Neural cell (in vitro differentiated cells): ENCODE results near the gene SCAANT1. TPM values are rescaled to one million over a fixed set of nuclear protein-coding genes. Genes with fewer than 3 reads are reported as not detected.

ENCODE experiments used
- H2AFZ ChIP-seq: fragments of 200-600, 300-800 bp; sonication (generic), shearing (Covaris generic); 2 replicates; pipeline ENCODE4 v1.6.0; 2014; ENCODE audit warnings: low read depth, mild to moderate bottlenecking, antibody characterized with exemption, low read length, moderate library complexity
- H3F3A ChIP-seq: fragments of 200-600 bp; shearing (Covaris generic); 2 replicates; pipeline ENCODE4 v1.6.1; 2016; ENCODE audit warnings: mild to moderate bottlenecking, moderate library complexity, mixed read lengths, antibody characterized with exemption, low read length; ENCODE audit not compliant: insufficient read depth, poor library complexity, severe bottlenecking
- H3K27ac ChIP-seq: fragments of 200-600, 300-800 bp; sonication (generic), shearing (Covaris generic); 2 replicates; pipeline ENCODE4 v1.5.1; 2014; ENCODE audit warnings: mild to moderate bottlenecking, low read length, moderate library complexity
- H3K27me3 ChIP-seq: fragments of 300-800, 200-600 bp; sonication (generic), shearing (Covaris generic); 2 replicates; pipeline ENCODE4 v1.6.0; 2014; ENCODE audit warnings: mild to moderate bottlenecking, low read depth, low read length, moderate library complexity; ENCODE audit not compliant: insufficient read depth
- H3K36me3 ChIP-seq: fragments of 300-800, 200-600 bp; sonication (generic), shearing (Covaris generic); 2 replicates; pipeline ENCODE4 v1.5.1; 2014; ENCODE audit warnings: mild to moderate bottlenecking, antibody characterized with exemption, low read length, moderate library complexity; ENCODE audit not compliant: insufficient read depth
- H3K4me2 ChIP-seq: fragments of 300-800, 200-600 bp; sonication (generic), shearing (Covaris generic); 2 replicates; pipeline ENCODE4 v1.6.0; 2014; ENCODE audit warnings: mild to moderate bottlenecking, low read length
- H3K4me3 ChIP-seq: fragments of 300-800, 200-600 bp; sonication (generic), shearing (Covaris generic); 2 replicates; pipeline ENCODE4 v1.5.1; 2014; ENCODE audit warnings: mild to moderate bottlenecking, low read length, moderate library complexity
- H3K79me2 ChIP-seq: fragments of 200-600 bp; shearing (Covaris generic); replicated peaks from 2 replicates; pipeline ENCODE4 v1.6.0; 2014; ENCODE audit warnings: mild to moderate bottlenecking, low read length, moderate library complexity; ENCODE audit not compliant: insufficient read depth
- H3K9ac ChIP-seq: fragments of 300-800, 200-600 bp; sonication (generic), shearing (Covaris generic); 2 replicates; pipeline ENCODE4 v1.6.1; 2016; ENCODE audit warnings: mild to moderate bottlenecking, low read length, mixed read lengths
- H3K9me2 ChIP-seq: fragments of 200-600 bp; shearing (Covaris generic); 2 replicates; pipeline ENCODE4 v1.6.1; 2016; ENCODE audit warnings: mild to moderate bottlenecking, low read length, mixed read lengths; ENCODE audit not compliant: insufficient read depth
- H3K9me3 ChIP-seq: fragments of 200-600, 300-800 bp; sonication (generic), shearing (Covaris generic); 2 replicates; pipeline ENCODE4 v1.6.1; 2016; ENCODE audit warnings: mild to moderate bottlenecking, mixed run types, low read length, moderate library complexity, mixed read lengths
- H4K20me1 ChIP-seq: fragments of 200-600 bp; shearing (Covaris generic); 2 replicates; pipeline ENCODE4 v1.6.1; 2016; ENCODE audit warnings: mild to moderate bottlenecking, mixed run types; ENCODE audit not compliant: insufficient read depth
- CTCF ChIP-seq: fragments of 450-650 bp; IDR thresholded peaks from 2 replicates; pipeline ENCODE4 v1.5.1; 2014; ENCODE audit warnings: antibody characterized with exemption, mild to moderate bottlenecking, moderate library complexity; ENCODE audit not compliant: poor library complexity, severe bottlenecking
- EP300 ChIP-seq: fragments of 450-650 bp; conservative IDR thresholded peaks from 2 replicates; pipeline ENCODE4 v1.6.1; 2014; ENCODE audit warnings: antibody characterized with exemption, mild to moderate bottlenecking, moderate library complexity; ENCODE audit not compliant: poor library complexity, severe bottlenecking
- EZH2 ChIP-seq: fragments of 200-600, 300-800 bp; shearing (Covaris generic), sonication (generic); IDR thresholded peaks from 2 replicates; pipeline ENCODE4 v1.6.1; 2014; ENCODE audit warnings: antibody characterized with exemption, low read length, borderline replicate concordance, mild to moderate bottlenecking; ENCODE audit not compliant: insufficient read depth, poor library complexity, severe bottlenecking
- MXI1 ChIP-seq: fragments of 450-650 bp; conservative IDR thresholded peaks from 2 replicates; pipeline ENCODE4 v1.6.1; 2014; ENCODE audit warnings: antibody characterized with exemption, mild to moderate bottlenecking; ENCODE audit not compliant: poor library complexity, severe bottlenecking
- POLR2AphosphoS5 ChIP-seq: IDR thresholded peaks from 2 replicates; pipeline ENCODE4 v1.6.1; 2012
- RAD21 ChIP-seq: fragments of 450-650 bp; conservative IDR thresholded peaks from 2 replicates; pipeline ENCODE4 v1.6.1; 2014; ENCODE audit warnings: antibody characterized with exemption, mild to moderate bottlenecking, moderate library complexity
- REST ChIP-seq: IDR thresholded peaks from 2 replicates; pipeline ENCODE4 v1.6.1; 2012; ENCODE audit warnings: borderline replicate concordance
- SMC3 ChIP-seq: fragments of 450-650 bp; conservative IDR thresholded peaks from 2 replicates; pipeline ENCODE4 v1.6.1; 2014; ENCODE audit warnings: antibody characterized with exemption, mild to moderate bottlenecking, moderate library complexity; ENCODE audit not compliant: poor library complexity
- TAF1 ChIP-seq: IDR thresholded peaks from 2 replicates; pipeline ENCODE4 v1.6.1; 2012; ENCODE audit warnings: low read depth
- polyA plus RNA-seq: library from polyadenylated mRNA; depleted of rRNA; stranded (reverse); fragments of >200 nt; gene quantifications from 2 replicates; pipeline ENCODE4 v1.2.3, GENCODE V29; 2014

The SCAANT1 gene
- polyA plus RNA-seq, 1 donor from 2014 or later = not detected

DNA sequence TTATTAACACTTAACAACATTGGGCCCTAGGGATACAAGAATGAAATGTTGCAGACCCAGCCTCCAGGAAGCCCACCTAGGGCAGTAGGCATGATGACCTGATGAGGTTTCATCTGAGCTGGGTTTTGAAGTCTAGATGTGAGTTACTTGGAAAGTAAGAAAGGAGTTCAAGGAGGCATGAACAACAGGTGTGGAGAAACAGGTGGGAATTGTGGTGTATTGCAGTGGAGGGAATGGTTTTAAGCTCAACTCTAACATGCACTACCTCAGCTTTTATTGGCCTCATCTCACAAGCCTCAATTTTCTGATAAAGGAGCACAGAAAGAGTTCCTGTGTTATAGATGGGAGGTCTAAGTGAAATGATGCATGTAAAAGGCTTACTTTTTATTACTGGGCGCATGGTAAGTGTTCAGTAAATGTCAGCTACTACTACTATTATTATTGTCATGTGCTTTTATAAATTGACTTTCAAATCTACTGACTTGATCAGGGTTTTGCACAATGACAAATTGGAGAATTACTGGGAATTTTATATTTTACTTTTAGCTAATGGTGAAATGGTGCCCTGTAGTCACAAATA is 19.3 kb downstream of the SCAANT1 start:
- Histone ChIP-seq H3K27ac (no peak overlapping the region), H4K20me1 (no peaks in the 10 kb centered on the region), H3K36me3 (no peaks in the 10 kb centered on the region), H3K4me3 (no peak overlapping the region), H3K9me3 (no peaks in the 10 kb centered on the region), H3K79me2 (no peaks in the 10 kb centered on the region), H3K9me2 (no peaks in the 10 kb centered on the region), H3F3A (no peaks in the 10 kb centered on the region), H2AFZ (no peak overlapping the region), H3K9ac (no peak overlapping the region), H3K4me2 (no peak overlapping the region), H3K27me3 (no peaks in the 10 kb centered on the region)
- no peak for TF ChIP-seq POLR2AphosphoS5
- TF ChIP-seq RAD21 = no peak
- no peak for TF ChIP-seq REST
- TF ChIP-seq EZH2 = no peak
- TF ChIP-seq MXI1 = no peak
- no peak for TF ChIP-seq SMC3
- no peak for TF ChIP-seq EP300
- TF ChIP-seq CTCF = no peak
- TF ChIP-seq TAF1 = no peak

DNA sequence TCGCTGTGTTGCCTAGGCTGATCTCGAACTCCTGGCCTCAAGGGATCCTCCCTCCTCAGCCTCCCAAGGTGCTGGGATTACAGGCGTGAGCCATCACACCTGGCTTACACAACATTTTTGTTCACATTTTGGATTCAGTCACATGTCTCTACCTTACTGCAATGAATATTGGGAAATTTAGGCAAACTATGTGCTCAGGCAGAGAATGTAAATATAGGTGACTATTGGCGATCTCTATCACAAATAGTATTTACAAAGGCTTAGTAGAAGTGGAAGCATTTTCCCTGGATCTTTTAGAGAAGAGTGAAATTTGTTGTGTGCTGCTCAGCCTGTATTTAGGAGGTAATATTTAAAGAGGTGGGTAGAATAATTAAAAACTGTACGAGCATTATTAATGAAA is 20.7 kb downstream of the SCAANT1 start:
- Histone ChIP-seq H3K27me3 (no peaks in the 10 kb centered on the region), H3K4me3 (no peak overlapping the region), H3K79me2 (no peaks in the 10 kb centered on the region), H3K9me3 (no peaks in the 10 kb centered on the region), H3K4me2 (no peak overlapping the region), H2AFZ (no peak overlapping the region), H3K27ac (no peak overlapping the region), H3K9me2 (no peaks in the 10 kb centered on the region), H3K9ac (no peak overlapping the region), H4K20me1 (no peaks in the 10 kb centered on the region), H3K36me3 (no peaks in the 10 kb centered on the region), H3F3A (no peaks in the 10 kb centered on the region)
- TF ChIP-seq REST (no peak), TAF1 (no peak), POLR2AphosphoS5 (no peak), EP300 (no peak), SMC3 (no peak), MXI1 (no peak), EZH2 (no peak), RAD21 (no peak), CTCF (no peak)
